NT2/D1 (cell line): ENCODE results near the gene ZCWPW1.
A peak's percentile ranks its signal among the peaks of the same experiment; 100 is the strongest.

Source experiments
- DNase-seq: peaks from one replicate; pipeline ENCODE4 v3.0.0-alpha.2; 2011; ENCODE audit warnings: low read depth, low spot score
- H3K27me3 ChIP-seq: 2 replicates; pipeline ENCODE4 v1.6.0; 2011; ENCODE audit warnings: mild to moderate bottlenecking; ENCODE audit not compliant: insufficient read length, insufficient read depth
- H3K36me3 ChIP-seq: 2 replicates; pipeline ENCODE4 v1.6.1; 2011; ENCODE audit warnings: mild to moderate bottlenecking, low read length, mixed read lengths; ENCODE audit not compliant: insufficient read depth, insufficient read length
- H3K4me1 ChIP-seq: 2 replicates; pipeline ENCODE4 v1.5.1; 2011; ENCODE audit not compliant: insufficient read depth, insufficient read length
- H3K4me3 ChIP-seq: 2 replicates; pipeline ENCODE4 v1.5.1; 2011; ENCODE audit warnings: low read depth; ENCODE audit not compliant: insufficient read length
- H3K9ac ChIP-seq: 2 replicates; pipeline ENCODE4 v1.6.0; 2011; ENCODE audit warnings: low read depth; ENCODE audit not compliant: insufficient read length
- H3K9me3 ChIP-seq: 2 replicates; pipeline ENCODE4 v1.5.1; 2011; ENCODE audit warnings: mild to moderate bottlenecking, low read length; ENCODE audit not compliant: insufficient read depth
- SUZ12 ChIP-seq: IDR thresholded peaks from 2 replicates; pipeline ENCODE4 v1.6.1; 2011; ENCODE audit not compliant: insufficient read length, insufficient read depth; ENCODE audit errors: extremely low read depth
- YY1 ChIP-seq: IDR thresholded peaks from 2 replicates; pipeline ENCODE4 v1.6.1; 2011; ENCODE audit not compliant: insufficient read length, insufficient read depth
- ZNF274 ChIP-seq: IDR thresholded peaks from 2 replicates; pipeline ENCODE4 v1.6.1; 2011; ENCODE audit warnings: mild to moderate bottlenecking, low read depth, low read length

Gene ZCWPW1, protein sequence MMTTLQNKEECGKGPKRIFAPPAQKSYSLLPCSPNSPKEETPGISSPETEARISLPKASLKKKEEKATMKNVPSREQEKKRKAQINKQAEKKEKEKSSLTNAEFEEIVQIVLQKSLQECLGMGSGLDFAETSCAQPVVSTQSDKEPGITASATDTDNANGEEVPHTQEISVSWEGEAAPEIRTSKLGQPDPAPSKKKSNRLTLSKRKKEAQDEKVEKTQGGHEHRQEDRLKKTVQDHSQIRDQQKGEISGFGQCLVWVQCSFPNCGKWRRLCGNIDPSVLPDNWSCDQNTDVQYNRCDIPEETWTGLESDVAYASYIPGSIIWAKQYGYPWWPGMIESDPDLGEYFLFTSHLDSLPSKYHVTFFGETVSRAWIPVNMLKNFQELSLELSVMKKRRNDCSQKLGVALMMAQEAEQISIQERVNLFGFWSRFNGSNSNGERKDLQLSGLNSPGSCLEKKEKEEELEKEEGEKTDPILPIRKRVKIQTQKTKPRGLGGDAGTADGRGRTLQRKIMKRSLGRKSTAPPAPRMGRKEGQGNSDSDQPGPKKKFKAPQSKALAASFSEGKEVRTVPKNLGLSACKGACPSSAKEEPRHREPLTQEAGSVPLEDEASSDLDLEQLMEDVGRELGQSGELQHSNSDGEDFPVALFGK

DNA sequence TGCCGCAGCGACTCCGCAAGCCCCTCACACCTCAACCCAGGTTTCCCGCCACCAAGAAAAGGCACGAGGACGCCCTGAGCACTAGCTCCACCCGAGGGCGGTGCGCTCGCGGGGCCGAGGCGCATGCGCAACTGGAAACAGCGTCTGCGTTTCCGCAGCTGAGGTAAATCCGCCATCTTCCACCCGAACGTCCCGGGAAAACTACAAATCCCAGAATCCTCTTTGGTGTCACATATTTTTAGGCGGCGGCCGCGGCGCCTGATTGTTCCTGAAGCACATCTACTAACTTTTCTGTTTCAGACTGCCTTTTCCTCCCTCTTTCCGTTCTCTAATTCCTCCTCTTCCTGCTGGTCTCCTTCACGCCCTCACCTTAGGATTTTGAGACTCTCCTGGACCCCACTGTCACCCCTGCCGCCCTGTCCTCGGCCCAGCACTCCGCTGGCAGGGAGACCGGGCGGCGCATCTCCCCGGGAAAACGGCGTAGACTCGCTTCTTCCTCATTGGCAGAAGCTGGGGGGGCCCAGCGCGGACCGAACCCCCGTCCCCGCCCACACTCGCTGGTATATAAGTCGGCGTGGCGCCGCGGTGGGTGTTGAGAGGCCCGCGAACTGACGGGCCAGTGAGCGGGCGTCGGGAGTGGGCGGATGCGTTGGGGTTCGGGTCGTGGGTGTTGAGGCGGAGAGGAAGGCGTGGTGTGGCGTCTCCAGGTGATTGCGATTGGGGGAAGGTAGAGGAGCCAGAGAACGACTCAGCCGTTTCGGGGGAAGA is at the start of gene ZCWPW1:
ZCWPW1 (minus strand) TSS at position 505 of the 768 bp plus-strand sequence. CDS start 8,054 bp downstream, outside the sequence.
- TF ChIP-seq YY1 (peak; percentile 67), SUZ12 (no peak)
- Histone ChIP-seq H3K4me3 (peak within 1 kb of the TSS; percentile 87), H3K4me1 (peaks cover 15% of the 10 kb centered on the region), H3K36me3 (peaks cover 30% of the 10 kb centered on the region), H3K9ac (peak within 1 kb of the TSS; percentile 97), H3K27me3 (no peaks in the 10 kb centered on the region), H3K9me3 (peaks cover 6% of the 10 kb centered on the region; the same call in 1 of the 2 replicates)
- peak; percentile 94 for DNase-seq

DNA sequence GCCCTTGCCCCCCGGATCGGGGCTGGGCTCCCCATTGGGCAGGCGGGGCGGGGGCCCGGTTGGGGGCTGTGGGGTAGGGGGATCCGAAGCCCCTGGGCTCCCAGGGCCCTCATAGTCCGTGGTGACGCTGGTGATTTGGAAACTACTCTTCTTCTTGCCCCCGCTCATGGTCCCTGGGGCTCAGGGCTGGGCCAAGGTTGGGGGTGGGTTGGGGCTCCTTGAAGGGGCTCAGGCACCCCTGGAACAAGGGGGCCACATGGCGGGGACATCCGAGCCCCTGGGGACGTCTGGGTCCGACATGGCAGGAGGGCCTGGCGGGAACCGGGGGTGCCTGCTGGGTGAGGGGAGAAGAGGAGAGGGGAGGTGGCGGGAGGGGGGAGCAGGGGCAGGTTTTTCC is 49.4 kb upstream of the ZCWPW1 start:
- no peaks in the 10 kb centered on the region for H3K27me3 ChIP-seq
- H3K9ac ChIP-seq, result no peak overlapping the region
- H3K4me3 ChIP-seq, result peak overlapping the region; percentile 75
- TF ChIP-seq SUZ12 (no peak), ZNF274 (no peak), YY1 (no peak)
- H3K36me3 ChIP-seq, result peaks cover 15% of the 10 kb centered on the region
- no peak for DNase-seq
- H3K9me3 ChIP-seq, result no peaks in the 10 kb centered on the region
- H3K4me1 ChIP-seq, result peaks cover 7% of the 10 kb centered on the region

DNA sequence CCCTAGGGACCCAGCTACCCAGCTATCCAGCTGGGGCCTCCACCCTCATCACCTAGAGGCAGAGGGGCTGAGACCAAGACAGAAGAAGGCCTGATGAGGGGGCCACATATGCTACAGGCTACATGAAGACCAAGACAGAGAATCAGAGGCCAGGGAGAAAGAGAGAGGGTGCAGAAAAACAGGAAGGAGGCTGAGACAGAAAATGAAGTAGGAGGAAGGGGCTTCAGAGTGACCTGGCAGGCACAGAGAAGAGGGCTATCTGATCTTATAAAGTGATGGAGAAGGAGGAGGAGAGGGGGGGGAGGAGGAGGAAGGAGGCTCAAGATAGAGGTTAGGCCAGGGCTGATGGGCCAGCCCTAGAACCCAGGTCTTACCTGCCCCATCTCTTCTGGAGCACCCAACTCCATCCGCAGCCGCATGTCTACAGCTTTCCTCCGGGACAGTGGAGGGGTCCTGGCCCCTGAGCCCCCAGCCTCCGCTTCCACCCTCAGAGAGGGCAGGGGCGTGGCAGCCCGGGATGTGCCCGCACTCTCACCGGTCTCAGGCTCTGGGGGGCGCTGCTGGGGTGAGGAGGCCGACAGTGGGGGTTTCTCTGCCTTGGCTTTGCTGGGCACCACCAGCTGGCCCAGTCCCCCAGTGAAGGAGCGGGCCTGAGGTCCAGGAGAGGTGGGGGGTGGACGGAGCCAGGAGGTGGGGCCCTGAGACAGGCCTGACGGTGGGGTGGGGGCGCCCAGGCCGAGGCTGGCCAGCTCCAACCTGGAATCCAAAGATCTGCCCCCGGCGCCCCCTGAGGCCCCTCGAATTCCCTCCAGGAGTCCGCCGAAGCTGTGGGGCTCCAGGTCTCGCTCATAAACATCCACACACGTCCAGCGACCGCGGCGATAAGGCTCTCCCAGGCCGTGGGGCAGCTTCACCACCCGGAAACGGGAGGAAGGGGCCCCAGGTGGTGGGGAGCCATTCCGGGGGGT is 48.7 kb upstream of the ZCWPW1 start:
- DNase-seq, result no peak
- H3K9ac ChIP-seq, result peak overlapping the region; percentile 50
- H3K9me3 ChIP-seq, result no peaks in the 10 kb centered on the region
- H3K36me3 ChIP-seq, result peaks cover 15% of the 10 kb centered on the region
- peaks cover 7% of the 10 kb centered on the region for H3K4me1 ChIP-seq
- peak overlapping the region; percentile 75 for H3K4me3 ChIP-seq
- no peak for TF ChIP-seq ZNF274
- no peak for TF ChIP-seq SUZ12
- TF ChIP-seq YY1, result no peak
- no peaks in the 10 kb centered on the region for H3K27me3 ChIP-seq

DNA sequence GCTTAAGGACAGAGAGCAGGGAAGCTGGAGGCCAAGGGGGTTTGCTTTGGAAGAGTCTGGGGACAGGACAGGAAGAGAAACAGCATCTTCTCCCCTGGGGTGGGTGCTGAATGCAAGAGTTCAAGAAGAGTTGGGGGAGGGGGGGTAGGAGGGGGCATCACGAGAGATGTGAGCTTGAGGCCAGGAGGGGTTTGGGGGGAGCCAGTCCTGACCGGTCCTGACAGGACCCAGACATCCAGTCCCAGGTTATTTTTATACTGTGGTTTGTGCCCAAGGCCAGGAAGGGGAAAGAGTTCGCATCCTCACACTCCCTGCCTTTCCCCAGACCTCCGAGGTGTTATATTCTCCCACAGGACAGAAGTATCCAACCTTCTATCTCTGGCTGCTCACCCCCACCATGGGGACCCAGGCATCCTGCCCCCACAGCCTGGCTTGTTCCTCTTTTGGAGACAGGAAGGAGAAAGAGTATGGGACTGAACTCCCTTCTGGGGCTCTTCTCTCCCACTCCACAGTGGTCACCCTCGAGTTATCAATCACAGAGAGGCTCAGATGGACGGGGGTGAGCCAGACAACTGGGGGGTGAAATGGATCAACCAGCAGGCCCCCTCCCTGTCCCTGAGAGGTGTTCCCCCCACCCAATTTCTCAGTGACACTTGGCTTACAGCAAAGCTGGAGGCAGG is 47.7 kb upstream of the ZCWPW1 start:
- DNase-seq, result no peak
- Histone ChIP-seq H3K9ac (peak overlapping the region; percentile 50), H3K27me3 (no peaks in the 10 kb centered on the region), H3K4me3 (no peak overlapping the region), H3K36me3 (peaks cover 17% of the 10 kb centered on the region), H3K9me3 (no peaks in the 10 kb centered on the region), H3K4me1 (peaks cover 11% of the 10 kb centered on the region)
- TF ChIP-seq ZNF274 (no peak), SUZ12 (no peak), YY1 (no peak)

DNA sequence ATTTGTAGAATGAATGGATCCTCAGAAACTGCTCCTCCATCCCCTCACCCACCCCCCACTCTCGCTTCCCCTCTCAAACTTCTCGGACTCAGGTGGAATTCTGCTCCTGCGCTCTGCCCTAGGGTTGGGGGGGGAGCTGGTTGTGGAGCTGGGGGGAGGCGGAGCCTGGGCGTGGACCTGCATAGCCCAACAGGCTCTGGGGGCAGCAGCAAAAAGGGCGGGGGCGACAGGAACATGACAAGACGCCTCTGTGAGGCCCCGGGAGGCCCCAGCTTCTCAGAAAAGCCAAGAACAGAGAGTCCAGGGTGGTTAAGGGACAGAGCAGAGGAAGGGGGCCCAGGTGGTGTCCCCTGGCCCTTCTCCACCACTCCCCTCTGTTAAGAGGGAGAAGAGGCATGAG is 47.0 kb upstream of the ZCWPW1 start:
- H3K4me3 ChIP-seq, result no peak overlapping the region
- H3K9ac ChIP-seq, result no peak overlapping the region
- TF ChIP-seq ZNF274 (no peak), SUZ12 (no peak), YY1 (no peak)
- H3K4me1 ChIP-seq, result peaks cover 11% of the 10 kb centered on the region
- no peaks in the 10 kb centered on the region for H3K27me3 ChIP-seq
- H3K9me3 ChIP-seq, result no peaks in the 10 kb centered on the region
- no peak for DNase-seq
- peaks cover 20% of the 10 kb centered on the region for H3K36me3 ChIP-seq

DNA sequence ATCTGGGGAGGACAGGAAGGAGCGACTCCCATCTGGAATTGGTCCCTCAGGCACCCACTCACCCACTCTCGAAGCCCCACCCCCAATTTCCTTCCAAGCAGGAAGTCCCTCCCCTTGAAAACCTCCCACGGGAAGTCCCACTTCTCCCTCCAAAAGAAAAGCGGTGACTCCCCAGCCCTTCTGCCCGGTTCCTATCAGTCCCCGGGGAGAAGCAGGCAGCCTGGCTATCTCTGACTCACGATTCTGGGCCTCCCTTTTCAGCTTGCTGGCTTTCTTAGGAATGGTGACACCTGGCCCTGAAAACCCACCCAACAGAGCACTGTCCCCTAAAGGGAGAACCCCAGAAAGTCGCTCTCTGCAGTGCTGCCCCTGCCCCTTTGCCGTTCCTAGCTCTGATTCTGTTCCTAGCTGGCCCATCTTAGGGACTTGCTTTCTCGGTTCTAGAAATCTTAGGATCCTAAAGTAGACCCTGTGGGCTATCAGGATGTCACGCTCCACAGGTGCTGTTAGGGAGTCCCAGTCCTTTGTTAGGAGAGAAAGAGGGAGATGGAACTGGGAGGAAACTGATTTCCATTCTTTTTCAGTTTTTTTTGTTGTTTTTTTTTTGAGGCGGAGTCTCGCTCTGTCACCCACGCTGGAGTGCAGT is 44.5 kb upstream of the ZCWPW1 start:
- peaks cover 14% of the 10 kb centered on the region for H3K4me1 ChIP-seq
- H3K9me3 ChIP-seq, result no peaks in the 10 kb centered on the region
- no peak for DNase-seq
- H3K9ac ChIP-seq, result no peak overlapping the region
- H3K27me3 ChIP-seq, result no peaks in the 10 kb centered on the region
- peaks cover 26% of the 10 kb centered on the region for H3K36me3 ChIP-seq
- no peak overlapping the region for H3K4me3 ChIP-seq
- TF ChIP-seq YY1 (no peak), SUZ12 (no peak), ZNF274 (no peak)
